IMR-90 (cell line): ENCODE results near the gene SLC39A3. TPM values are rescaled to one million over a fixed set of nuclear protein-coding genes. Genes with fewer than 3 reads are reported as not detected.
A peak's percentile ranks its signal among the peaks of the same experiment; 100 is the strongest.

Experiments used
- ATAC-seq: fragments of 200-7000 bp; cut with Tn5 transposase; 2 replicates; pipeline ENCODE4 v1.9.1; 2020; ENCODE audit warnings: low read depth, mild to moderate bottlenecking, moderate library complexity
- BruUV-seq: library from RNA; stranded (reverse); fragments of 400-500 nt; replicated peaks from 2 replicates; lab custom pipeline; 2021; lab: Mats Ljungman, UMichigan
- CTCF ChIA-PET: fragments of 300-600 bp; formaldehyde crosslinking; extraction: SDS; loops from one replicate; lab custom pipeline; 2021; ENCODE audit warnings: antibody characterized with exemption; lab: Yijun Ruan, JAX
- POLR2A ChIA-PET: fragments of 300-600 bp; sonication (Branson Sonifier 250); formaldehyde crosslinking; loops from one replicate; lab custom pipeline; 2022; ENCODE audit warnings: antibody characterized with exemption; ENCODE audit not compliant: unreplicated experiment; lab: Charles Lee
- DNase-seq: peaks from one replicate; pipeline ENCODE4 v3.0.0; 2013
- H2AFZ ChIP-seq: replicated peaks from 2 replicates; pipeline ENCODE3; 2013; ENCODE audit warnings: low read length, mild to moderate bottlenecking; ENCODE audit not compliant: poor library complexity
- H2AK5ac ChIP-seq: 2 replicates; pipeline ENCODE4 v1.6.1; 2013; ENCODE audit warnings: low read depth, low read length, inconsistent platforms
- H2AK9ac ChIP-seq: replicated peaks from 2 replicates; pipeline ENCODE3; 2013; ENCODE audit warnings: mild to moderate bottlenecking, low read depth, low read length, moderate library complexity; ENCODE audit not compliant: poor library complexity
- H2BK120ac ChIP-seq: 2 replicates; pipeline ENCODE4 v1.6.1; 2013; ENCODE audit warnings: low read depth, low read length, inconsistent platforms
- H2BK15ac ChIP-seq: 3 replicates; pipeline ENCODE4 v1.6.1; 2013; ENCODE audit warnings: low read depth, low read length, inconsistent platforms
- H2BK20ac ChIP-seq: 2 replicates; pipeline ENCODE4 v1.6.1; 2013; ENCODE audit warnings: low read depth, mild to moderate bottlenecking, inconsistent platforms, low read length, moderate library complexity
- H2BK5ac ChIP-seq: 2 replicates; pipeline ENCODE4 v1.6.1; 2013; ENCODE audit warnings: mild to moderate bottlenecking, low read depth, low read length, inconsistent platforms; ENCODE audit not compliant: poor library complexity, severe bottlenecking
- H3K14ac ChIP-seq: replicated peaks from 2 replicates; pipeline ENCODE4 v1.6.1; 2013; ENCODE audit warnings: low read depth, low read length, inconsistent platforms
- H3K18ac ChIP-seq: 2 replicates; pipeline ENCODE4 v1.6.1; 2013; ENCODE audit warnings: low read depth, low read length, control low read depth
- H3K23ac ChIP-seq: 2 replicates; pipeline ENCODE4 v1.6.1; 2013; ENCODE audit warnings: low read depth, low read length, inconsistent platforms
- H3K27ac ChIP-seq: 2 replicates; pipeline ENCODE4 v1.5.1; 2013; ENCODE audit warnings: mild to moderate bottlenecking, control low read depth, low read length; ENCODE audit not compliant: insufficient read depth
- H3K27me3 ChIP-seq: 2 replicates; pipeline ENCODE4 v1.6.1; 2013; ENCODE audit warnings: low read length; ENCODE audit not compliant: control insufficient read depth, insufficient read depth
- H3K36me3 ChIP-seq: 2 replicates; pipeline ENCODE4 v1.6.1; 2013; ENCODE audit warnings: low read length, mixed read lengths; ENCODE audit not compliant: control insufficient read depth, insufficient read depth
- H3K4ac ChIP-seq: 2 replicates; pipeline ENCODE4 v1.6.1; 2013; ENCODE audit warnings: low read depth, low read length, inconsistent platforms
- H3K4me1 ChIP-seq: 2 replicates; pipeline ENCODE4 v1.6.1; 2013; ENCODE audit warnings: low read length, mixed read lengths; ENCODE audit not compliant: control insufficient read depth, insufficient read depth
- H3K4me2 ChIP-seq: 2 replicates; pipeline ENCODE4 v1.6.1; 2013; ENCODE audit warnings: low read depth, mild to moderate bottlenecking, control low read depth, low read length, moderate library complexity
- H3K4me3 ChIP-seq: 2 replicates; pipeline ENCODE4 v1.5.1; 2013; ENCODE audit warnings: low read depth, mild to moderate bottlenecking, control low read depth, low read length, moderate library complexity; ENCODE audit not compliant: insufficient read depth
- H3K56ac ChIP-seq: 2 replicates; pipeline ENCODE4 v1.6.1; 2013; ENCODE audit warnings: low read length, inconsistent platforms; ENCODE audit not compliant: insufficient read depth; ENCODE audit errors: extremely low read depth
- H3K79me1 ChIP-seq, 2 experiments: 2 replicates each; pipeline ENCODE4 v1.6.1; 2013; ENCODE audit warnings: low read length in 2 of 2, inconsistent platforms in 1 of 2, low read depth in 1 of 2
- H3K9ac ChIP-seq: 2 replicates; pipeline ENCODE4 v1.6.1; 2013; ENCODE audit warnings: low read depth, low read length, control low read depth
- H3K9me1 ChIP-seq: 2 replicates; pipeline ENCODE4 v1.6.1; 2013; ENCODE audit warnings: low read length, inconsistent platforms; ENCODE audit not compliant: insufficient read depth
- H3K9me3 ChIP-seq: 2 replicates; pipeline ENCODE4 v1.6.1; 2013; ENCODE audit warnings: low read length; ENCODE audit not compliant: control insufficient read depth, insufficient read depth
- H4K20me1 ChIP-seq: 2 replicates; pipeline ENCODE4 v1.6.1; 2013; ENCODE audit warnings: low read length, inconsistent platforms; ENCODE audit not compliant: insufficient read depth
- H4K5ac ChIP-seq: 2 replicates; pipeline ENCODE4 v1.6.1; 2013; ENCODE audit warnings: mild to moderate bottlenecking, low read depth, low read length, control low read depth
- H4K8ac ChIP-seq, 2 experiments: 2 replicates each; pipeline ENCODE4 v1.6.1; 2013; ENCODE audit warnings: low read depth in 2 of 2, low read length in 2 of 2, control low read depth in 1 of 2, inconsistent platforms in 1 of 2
- H4K91ac ChIP-seq: 2 replicates; pipeline ENCODE4 v1.6.1; 2013; ENCODE audit warnings: low read depth, low read length, inconsistent platforms; ENCODE audit not compliant: insufficient read depth
- BHLHE40 ChIP-seq: fragments of 150-350 bp; IDR thresholded peaks from 2 replicates; pipeline ENCODE4 v1.6.1; 2016; ENCODE audit warnings: mild to moderate bottlenecking, low read depth, low read length
- CEBPB ChIP-seq: IDR thresholded peaks from 2 replicates; pipeline ENCODE4 v1.6.1; 2012; ENCODE audit warnings: low read depth, low read length, improper control_type of control experiment
- CHD1 ChIP-seq: IDR thresholded peaks from 2 replicates; pipeline ENCODE4 v1.6.1; 2012; ENCODE audit warnings: low read depth, low read length, improper control_type of control experiment
- CTCF ChIP-seq: conservative IDR thresholded peaks from 2 replicates; pipeline ENCODE4 v1.5.1; 2012; ENCODE audit warnings: mild to moderate bottlenecking, low read depth, low read length, improper control_type of control experiment
- ELK1 ChIP-seq: fragments of 150-350 bp; IDR thresholded peaks from 2 replicates; pipeline ENCODE4 v1.6.1; 2016; ENCODE audit warnings: low read depth, mild to moderate bottlenecking, low read length, moderate library complexity, borderline replicate concordance
- FOS ChIP-seq: fragments of 150-350 bp; IDR thresholded peaks from 2 replicates; pipeline ENCODE4 v1.6.1; 2016; ENCODE audit warnings: low read depth, low read length
- MAFK ChIP-seq: IDR thresholded peaks from 2 replicates; pipeline ENCODE4 v1.6.1; 2012; ENCODE audit warnings: low read depth, low read length, improper control_type of control experiment
- MAZ ChIP-seq: IDR thresholded peaks from 2 replicates; pipeline ENCODE4 v1.6.1; 2012; ENCODE audit warnings: low read depth, mild to moderate bottlenecking, low read length, improper control_type of control experiment, moderate library complexity, borderline replicate concordance
- MXI1 ChIP-seq: IDR thresholded peaks from 2 replicates; pipeline ENCODE4 v1.6.1; 2012; ENCODE audit warnings: low read depth, mild to moderate bottlenecking, low read length, moderate library complexity, borderline replicate concordance
- NFE2L2 ChIP-seq: fragments of 150-350 bp; IDR thresholded peaks from 2 replicates; pipeline ENCODE4 v1.6.1; 2016; ENCODE audit warnings: low read depth, mild to moderate bottlenecking, low read length
- POLR2A ChIP-seq: IDR thresholded peaks from 2 replicates; pipeline ENCODE4 v1.6.1; 2012; ENCODE audit warnings: mild to moderate bottlenecking, low read depth, low read length
- RAD21 ChIP-seq: IDR thresholded peaks from 2 replicates; pipeline ENCODE4 v1.6.1; 2012; ENCODE audit warnings: low read length, improper control_type of control experiment
- RCOR1 ChIP-seq: IDR thresholded peaks from 2 replicates; pipeline ENCODE4 v1.6.1; 2012; ENCODE audit warnings: mild to moderate bottlenecking, low read length, improper control_type of control experiment; ENCODE audit not compliant: insufficient replicate concordance
- RFX5 ChIP-seq: IDR thresholded peaks from 2 replicates; pipeline ENCODE4 v1.8.0; 2012; ENCODE audit warnings: low read depth, mild to moderate bottlenecking, low read length, moderate library complexity
- SMC3 ChIP-seq: fragments of 150-350 bp; IDR thresholded peaks from 2 replicates; pipeline ENCODE4 v1.6.1; 2016; ENCODE audit warnings: low read depth, mild to moderate bottlenecking, antibody characterized with exemption, low read length, moderate library complexity
- WGBS, 2 experiments: methylation state at CpG; one replicate each; pipeline versions ENCODE4 v1.1.5 to v1.1.7; 2013; ENCODE audit warnings: missing lambda C conversion rate in 2 of 2; ENCODE audit not compliant: insufficient read length in 1 of 2; ENCODE audit errors: extremely low coverage in 2 of 2; 5-methylcytosine and 5-hydroxymethylcytosine counted together
- dilution Hi-C: fragments of 300-500 bp; cut with HindIII; formaldehyde crosslinking; loops from one replicate; pipeline ENCODE4 v1.14.3; 2018; ENCODE audit warnings: low sequenced_read_pairs; ENCODE audit not compliant: unreplicated experiment
- in situ Hi-C: fragments of 300-500 bp; cut with MboI; formaldehyde crosslinking; loops from 3 replicates; pipeline ENCODE4 v1.14.3; 2019; ENCODE audit warnings: low sequenced_read_pairs, inconsistent platforms, mixed read lengths
- intact Hi-C: fragments of 100-400 bp; cut with micrococcal nuclease; formaldehyde crosslinking; loops from 2 replicates; pipeline ENCODE4 v1.10.0; 2022
- polyA plus RNA-seq, 3 experiments: library from polyadenylated mRNA; depleted of rRNA; stranded (reverse); fragments of >200 nt; gene quantifications; 2 replicates each; pipeline ENCODE4 v1.2.3, GENCODE V29; 2012; ENCODE audit warnings: low replicate concordance in 1 of 3
- total RNA-seq: library from RNA; depleted of rRNA; stranded (reverse); fragments of >200 nt; gene quantifications from 2 replicates; pipeline ENCODE4 v1.2.3, GENCODE V29; 2012
- TF ChIP-seq, protein P1 (sequence below): fragments of 150-350 bp; IDR thresholded peaks from 2 replicates; pipeline ENCODE4 v1.6.1; 2017; ENCODE audit warnings: mild to moderate bottlenecking, antibody characterized with exemption, low read length, low read depth

The SLC39A3 gene
- total and polyA plus RNA-seq, 2 of the 4 experiments (the other 2 are of a cell fraction): 12.4 to 38.2 TPM

GRCh38 chr19:2740314-2740656 is 468 bp upstream of the SLC39A3 start:
- Histone ChIP-seq H4K5ac (no peak overlapping the region), H3K56ac (no peak overlapping the region), H3K9ac (no peak overlapping the region), H4K8ac (no peak overlapping the region), H2BK20ac (no peak overlapping the region), H3K4me2 (no peak overlapping the region), H2BK5ac (no peak overlapping the region), H3K4ac (no peak overlapping the region), H3K27me3 (no peaks in the 10 kb centered on the region), H2BK120ac (no peak overlapping the region), H2BK15ac (no peak overlapping the region), H3K79me1 (peaks cover 11 to 26% of the 10 kb centered on the region in 2 experiments; a peak in 3 of 4 replicates), H3K9me3 (no peaks in the 10 kb centered on the region; the same call in 1 of the 2 replicates), H3K4me3 (no peak overlapping the region), H3K4me1 (no peaks in the 10 kb centered on the region; the same call in 1 of the 2 replicates), H3K14ac (no peak overlapping the region), H3K36me3 (peaks cover 17% of the 10 kb centered on the region), H3K27ac (no peak overlapping the region), H3K9me1 (0 out of 2 replicates have a peak, but pooled peaks cover 2% of the 10 kb centered on the region), H4K20me1 (no peaks in the 10 kb centered on the region), H2AK5ac (no peak overlapping the region), H4K91ac (no peak overlapping the region), H3K18ac (no peak overlapping the region), H3K23ac (no peak overlapping the region), H2AFZ (peak overlapping the region; percentile 90), H2AK9ac (no peak overlapping the region)
- intact Hi-C loops (loop anchor here (2.0 to 10.0 kb wide), 2 partner anchors 43 to 265 kb away; partner anchors contain the start of genes GADD45B and SGTA), dilution Hi-C loops (no loop called here), in situ Hi-C loops (no loop called here)
- ATAC-seq (no peak), DNase-seq (no peak)
- no CpG with 5 or more reads among the region's 13 CpGs for WGBS, 2 experiments
- ChIA-PET CTCF (no interaction called here), POLR2A (no interaction called here)
- no TSS peak for BruUV-seq
- TF ChIP-seq SMC3: no peak
- TF ChIP-seq CTCF: no peak
- TF ChIP-seq MAZ: no peak
- TF ChIP-seq MXI1: no peak
- no peak for TF ChIP-seq FOS
- TF ChIP-seq RCOR1: no peak
- TF ChIP-seq MAFK: no peak
- TF ChIP-seq BHLHE40: no peak
- no peak for TF ChIP-seq CEBPB
- TF ChIP-seq NFE2L2: no peak
- no peak for TF ChIP-seq RFX5
- no peak for TF ChIP-seq ELK1
- no peak for TF ChIP-seq CHD1
- TF ChIP-seq RAD21: no peak
- TF ChIP-seq POLR2A: no peak
- TF ChIP-seq, protein P1, sequence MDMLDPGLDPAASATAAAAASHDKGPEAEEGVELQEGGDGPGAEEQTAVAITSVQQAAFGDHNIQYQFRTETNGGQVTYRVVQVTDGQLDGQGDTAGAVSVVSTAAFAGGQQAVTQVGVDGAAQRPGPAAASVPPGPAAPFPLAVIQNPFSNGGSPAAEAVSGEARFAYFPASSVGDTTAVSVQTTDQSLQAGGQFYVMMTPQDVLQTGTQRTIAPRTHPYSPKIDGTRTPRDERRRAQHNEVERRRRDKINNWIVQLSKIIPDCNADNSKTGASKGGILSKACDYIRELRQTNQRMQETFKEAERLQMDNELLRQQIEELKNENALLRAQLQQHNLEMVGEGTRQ: no peak
